GM19238 (cell line): ENCODE data around the gene DCP1A.
"Not testable (repeated sequence)": the region's sequence is repeated elsewhere in the genome, so short reads cannot be mapped to it uniquely, and the experiment has no call there.

ENCODE experiments used
- DNase-seq: peaks from one replicate; pipeline ENCODE4 v3.0.0; 2011; ENCODE audit warnings: low spot score; ENCODE audit not compliant: insufficient read length

Gene DCP1A

DNA sequence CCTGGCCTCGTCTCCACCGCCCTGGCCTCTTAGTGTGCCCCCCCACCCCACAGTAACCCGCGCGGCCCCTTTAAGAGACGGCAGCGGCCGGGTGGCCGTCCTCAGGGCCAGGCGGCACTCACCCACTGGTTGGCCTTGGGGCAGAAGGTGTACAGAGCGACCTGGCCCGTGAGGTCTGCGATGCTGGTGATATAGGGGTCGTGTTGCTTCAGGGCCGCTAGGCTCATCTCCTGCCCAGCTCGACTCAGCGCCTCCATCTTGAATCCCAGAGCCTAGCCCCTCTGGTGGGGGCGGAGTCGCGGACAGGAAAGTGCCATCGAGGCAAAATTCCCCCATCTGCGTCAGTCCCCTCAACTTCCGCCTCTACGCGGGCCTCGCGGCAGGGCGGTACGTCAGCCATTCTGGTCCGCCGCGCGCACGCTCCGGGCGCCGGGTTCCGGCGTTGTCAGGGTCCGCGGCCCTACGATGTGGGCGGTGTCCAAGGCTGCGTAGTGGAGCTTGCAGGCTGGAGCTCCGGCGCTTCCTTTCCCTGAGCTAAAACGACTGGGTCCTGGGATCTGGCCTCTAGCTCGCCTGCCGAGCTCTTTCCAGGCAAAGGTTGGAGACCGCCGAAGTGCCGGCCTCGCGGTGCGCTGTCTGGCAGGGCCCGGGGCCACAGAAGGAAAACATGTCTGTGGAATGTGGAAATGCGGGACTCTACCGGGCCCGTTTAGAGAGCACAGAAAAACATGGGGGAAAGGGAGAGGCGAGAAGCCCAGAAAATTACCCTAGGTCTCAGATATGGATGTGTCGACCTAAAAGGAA is at the start of gene DCP1A:
Gene DCP1A (minus strand): TSS at position 283 of the 804 bp plus-strand sequence. CDS start 26 bp downstream, at position 257.
- DNase-seq: peak; percentile 93

DNA sequence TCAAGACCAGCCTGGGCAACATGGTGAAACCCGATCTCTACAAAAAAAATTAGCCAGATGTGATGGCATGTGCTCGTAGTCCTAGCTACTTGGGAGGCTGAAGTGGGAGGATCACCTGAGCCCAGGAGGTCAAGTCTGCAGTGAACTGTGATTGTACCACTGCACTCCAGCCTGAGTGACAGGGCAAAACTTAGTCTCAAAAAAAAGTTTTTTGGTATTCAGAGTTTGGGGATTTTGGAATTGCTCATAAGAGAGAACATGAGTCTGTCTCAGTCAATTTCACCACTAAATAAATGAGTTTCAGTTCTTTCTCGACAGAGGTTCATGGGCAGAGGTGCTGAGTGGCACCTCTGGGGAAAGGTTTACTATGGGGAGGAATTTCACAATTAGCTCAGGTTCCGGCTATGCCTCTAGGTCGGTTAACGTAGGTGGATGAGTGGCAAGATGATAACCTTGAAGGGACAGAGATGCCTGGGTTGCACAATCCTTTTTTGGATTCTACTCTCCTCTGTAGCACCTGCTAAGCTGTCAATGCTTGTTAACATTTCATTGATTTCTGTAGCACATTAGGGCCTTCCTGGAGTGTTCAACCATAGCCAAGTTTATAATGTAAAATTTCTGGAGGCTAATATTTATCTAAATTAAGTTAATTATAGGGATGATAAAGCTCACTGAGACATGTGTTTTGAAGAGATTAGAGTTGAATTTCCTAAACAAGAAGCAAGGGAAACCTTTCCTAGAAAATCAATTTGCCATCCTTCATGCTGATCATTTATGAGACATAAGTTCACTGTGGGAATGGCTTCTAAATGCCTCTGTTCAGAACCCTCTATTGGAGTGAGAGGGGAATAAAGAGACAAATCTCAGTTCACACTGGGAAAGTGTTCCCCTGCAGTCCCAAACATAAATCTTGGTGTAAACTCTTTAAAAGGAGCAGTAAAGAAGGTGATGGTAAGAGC is 37.4 kb upstream of the DCP1A start:
- no peak for DNase-seq

DNA sequence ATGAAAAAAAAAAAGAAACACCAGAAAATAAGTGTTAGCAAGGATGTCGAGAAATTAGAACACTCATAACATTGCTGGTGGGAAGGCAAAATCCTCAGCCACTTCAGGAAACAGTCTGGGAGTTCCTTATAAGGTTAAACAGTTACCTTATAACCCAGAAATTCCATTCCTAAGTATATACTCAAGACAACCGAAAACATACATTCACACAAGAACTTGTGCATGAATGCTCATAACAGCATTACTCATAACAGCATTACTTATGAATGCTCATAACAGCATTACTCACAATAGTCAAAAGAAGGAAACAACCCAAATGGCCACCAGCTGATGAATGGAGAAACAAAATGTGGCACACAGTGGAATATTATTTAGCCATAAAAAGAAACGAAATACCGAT is 34.8 kb upstream of the DCP1A start:
- no peak for DNase-seq

DNA sequence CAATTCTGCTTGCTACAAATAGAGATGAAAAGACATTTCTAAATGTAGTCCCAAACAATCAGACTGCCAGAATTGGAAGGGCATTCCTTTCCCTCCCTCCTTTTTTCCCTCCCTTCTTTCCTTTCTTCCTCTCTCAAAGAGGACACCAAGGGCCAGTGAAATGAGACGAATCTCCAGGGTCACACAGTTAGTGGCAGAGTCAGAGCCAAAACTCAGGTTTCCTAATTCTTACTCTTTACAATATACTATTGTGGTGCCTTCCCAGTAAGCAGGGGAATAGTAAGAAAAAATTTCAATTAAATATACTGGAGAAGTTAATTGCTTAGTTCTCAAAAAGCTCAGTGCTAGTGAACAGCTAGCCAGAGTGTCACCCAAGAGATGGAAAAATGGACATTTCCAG is 33.0 kb upstream of the DCP1A start:
- DNase-seq: no peak

DNA sequence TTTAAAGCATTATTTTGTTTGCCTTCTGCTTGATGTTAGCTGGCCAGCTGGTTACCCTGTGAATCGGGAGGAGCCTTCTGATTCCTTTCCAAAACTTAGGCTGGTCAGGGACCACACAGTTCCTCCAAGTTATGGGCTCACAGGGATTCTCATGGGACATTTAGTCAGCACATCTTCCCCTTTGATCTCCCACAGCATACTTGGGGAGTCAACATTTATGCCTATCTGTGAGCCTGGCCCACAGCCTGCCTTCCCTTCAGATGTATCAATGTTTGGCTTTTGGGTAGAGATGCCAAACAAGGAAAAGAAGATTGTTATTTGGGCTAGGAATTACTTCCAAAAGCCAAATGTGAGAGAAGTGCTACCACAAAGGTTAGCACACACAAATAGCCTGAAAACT is 32.6 kb upstream of the DCP1A start:
- DNase-seq: no peak

DNA sequence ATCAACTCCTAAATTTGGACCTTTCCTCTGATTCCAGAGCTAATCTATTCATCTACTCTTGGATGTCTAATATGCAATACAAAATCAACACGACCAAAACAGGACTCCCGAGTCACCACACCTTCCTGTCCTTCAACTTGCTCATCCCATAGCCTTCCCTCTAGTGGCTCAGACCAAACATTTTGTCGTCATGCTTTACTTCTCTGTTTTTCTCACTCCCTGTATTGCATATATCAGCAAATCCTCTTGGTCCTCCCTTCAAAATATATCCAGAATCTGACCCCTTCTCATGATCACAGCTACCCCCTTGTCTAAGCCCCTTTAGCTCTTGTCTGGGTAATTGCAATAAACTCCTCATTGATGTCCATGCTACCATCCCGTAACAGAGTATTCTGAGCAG is 30.5 kb upstream of the DCP1A start:
- DNase-seq: no peak

DNA sequence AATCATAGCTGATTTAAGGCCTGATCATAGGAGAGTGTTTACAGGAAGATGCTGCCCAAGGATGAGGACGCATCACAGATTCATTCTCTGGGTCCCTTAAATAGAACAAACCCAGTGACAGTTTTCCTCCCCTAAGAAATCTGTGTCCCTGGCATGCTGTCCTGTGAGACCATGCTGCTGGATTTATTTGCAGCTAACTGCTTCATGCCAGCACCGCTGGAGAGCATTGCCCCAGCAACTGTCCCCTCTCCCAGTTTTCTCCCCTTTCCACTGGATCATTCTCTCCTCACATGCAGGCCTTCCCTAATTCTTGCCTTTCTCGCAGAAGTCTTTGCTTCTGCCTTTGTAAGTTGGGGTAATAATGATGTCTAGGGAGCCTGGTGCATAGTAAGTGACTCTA is 29.3 kb upstream of the DCP1A start:
- no peak for DNase-seq

DNA sequence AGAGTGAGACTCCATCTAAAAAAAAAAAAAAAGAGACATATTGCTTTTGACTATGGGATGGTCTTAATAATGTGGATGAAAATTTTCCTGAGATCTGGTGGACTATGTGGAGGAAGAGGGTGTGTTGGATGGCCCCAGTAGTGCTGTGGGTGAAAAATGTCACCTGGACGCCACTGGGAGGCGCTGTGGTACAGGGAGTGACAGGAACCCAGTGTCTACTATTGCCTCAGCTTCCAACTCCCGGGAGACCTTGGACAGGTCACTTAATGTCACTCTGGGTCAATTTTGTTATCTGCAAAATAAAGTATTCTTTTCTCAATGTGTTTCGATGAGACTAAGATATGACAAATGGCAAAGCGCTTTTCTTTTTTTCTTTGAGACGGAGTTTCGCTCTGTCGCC is 27.7 kb upstream of the DCP1A start:
- peak; percentile 34 for DNase-seq

DNA sequence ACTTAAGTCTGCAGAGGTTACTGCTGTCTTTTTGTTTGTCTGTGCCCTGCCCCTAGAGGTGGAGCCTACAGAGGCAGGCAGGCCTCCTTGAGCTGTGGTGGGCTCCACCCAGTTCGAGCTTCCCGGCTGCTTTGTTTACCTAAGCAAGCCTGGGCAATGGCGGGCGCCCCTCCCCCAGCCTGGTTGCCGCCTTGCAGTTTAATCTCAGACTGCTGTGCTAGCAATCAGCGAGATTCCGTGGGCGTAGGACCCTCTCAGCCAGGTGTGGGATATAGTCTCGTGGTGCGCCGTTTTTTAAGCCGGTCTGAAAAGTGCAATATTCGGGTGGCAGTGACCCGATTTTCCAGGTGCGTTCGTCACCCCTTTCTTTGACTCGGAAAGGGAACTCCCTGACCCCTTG is 23.4 kb upstream of the DCP1A start:
- DNase-seq: not testable (repeated sequence)

DNA sequence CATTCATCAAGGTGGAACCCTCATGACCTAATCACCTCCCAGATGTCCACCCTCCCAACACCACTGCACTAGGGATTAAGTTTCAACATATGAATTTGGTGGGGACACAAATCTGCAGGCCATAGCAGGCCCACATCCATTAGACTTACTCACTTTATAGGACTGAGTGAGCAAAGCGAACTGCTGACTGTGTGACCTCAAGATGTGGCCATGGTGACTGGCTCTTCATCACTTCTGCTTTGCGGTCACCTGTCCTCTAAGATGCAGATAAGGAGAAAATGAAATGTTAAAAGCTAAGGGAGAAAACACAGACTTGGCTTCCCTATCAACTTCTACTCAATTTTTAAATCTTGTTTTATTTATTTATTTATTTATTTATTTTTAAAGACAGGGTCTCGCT is 14.5 kb upstream of the DCP1A start:
- DNase-seq: no peak

DNA sequence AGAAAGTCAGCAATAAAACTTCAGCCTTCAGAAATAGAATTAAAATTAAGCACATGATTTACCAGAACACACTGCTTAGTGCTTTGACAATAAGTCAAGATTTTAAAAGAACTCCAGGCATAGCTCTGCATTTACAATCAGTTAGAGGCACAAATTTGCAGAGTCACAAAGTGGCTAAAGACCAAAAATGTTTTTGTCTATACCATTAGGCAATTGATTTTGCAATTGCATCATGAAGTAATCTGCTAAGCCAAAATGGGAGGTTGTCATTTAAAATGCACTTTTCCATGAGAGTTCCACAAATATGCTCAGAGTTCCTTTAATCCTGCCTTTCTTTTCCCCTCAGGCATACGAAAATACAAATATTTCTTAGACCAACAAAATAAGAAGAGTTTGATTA is 10.1 kb upstream of the DCP1A start:
- DNase-seq: no peak

DNA sequence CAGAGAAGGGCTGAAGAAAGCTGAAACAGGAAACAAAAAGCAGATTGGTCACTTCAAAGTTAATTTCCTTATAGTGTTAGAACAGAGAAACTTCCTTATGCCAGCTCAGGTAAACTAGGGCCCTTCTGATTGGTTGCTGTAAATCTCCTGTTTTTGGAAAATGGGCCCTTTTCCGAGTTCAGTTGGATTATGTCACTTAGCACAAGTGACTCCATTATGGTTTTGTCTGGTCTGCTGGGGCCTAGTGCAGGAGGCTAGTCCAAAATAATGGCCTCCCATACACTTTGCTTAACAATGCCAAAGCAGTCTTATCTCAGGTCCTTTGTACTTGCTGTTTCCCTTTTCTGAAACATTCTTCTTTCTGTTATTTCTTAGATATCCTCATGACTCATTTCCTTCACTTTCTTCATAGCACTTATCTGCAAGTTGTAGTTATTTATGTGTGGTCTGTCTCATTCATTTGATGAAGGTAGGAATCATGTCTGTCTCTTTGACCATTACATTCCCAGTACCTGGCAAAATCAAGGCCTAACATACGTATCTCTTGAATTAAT is 7.7 kb upstream of the DCP1A start:
- DNase-seq: no peak

DNA sequence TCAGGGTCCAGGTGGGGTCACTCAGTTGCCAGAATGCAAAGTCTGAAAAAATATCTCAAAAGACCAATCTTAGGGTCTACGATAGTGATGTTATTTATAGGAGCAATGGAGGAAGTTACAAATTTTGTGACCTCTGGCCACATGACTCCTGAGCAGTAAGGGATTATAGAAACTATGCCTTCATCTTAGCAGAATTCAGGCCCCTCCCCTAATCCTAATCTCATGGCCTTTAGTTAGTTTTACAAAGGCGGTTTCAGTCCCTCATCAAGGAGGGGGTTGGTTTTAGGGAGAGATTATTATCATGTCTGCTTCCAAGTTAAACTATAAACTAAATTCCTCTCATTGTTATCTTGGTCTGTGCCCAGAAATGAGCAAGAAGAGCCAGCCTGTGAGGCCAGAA is 5.9 kb upstream of the DCP1A start:
- DNase-seq: no peak

DNA sequence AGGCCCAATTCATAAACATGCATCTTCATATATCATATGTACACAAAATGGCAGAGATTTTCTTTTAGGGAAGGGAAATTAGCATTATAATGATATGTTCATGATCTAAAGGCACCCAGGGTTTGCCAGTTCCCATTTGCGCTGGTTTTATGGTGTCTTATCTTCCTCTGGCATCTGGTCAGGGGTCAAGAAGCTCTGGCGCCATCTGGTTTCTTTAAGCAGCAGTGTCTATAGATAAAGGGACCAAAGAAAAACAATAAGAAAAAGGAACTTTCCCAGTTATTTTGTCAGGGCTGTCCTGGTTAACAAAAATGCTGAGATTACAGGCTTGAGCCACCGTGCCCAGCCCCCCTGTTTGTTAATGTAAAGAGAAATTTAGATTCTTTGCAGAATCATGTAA is 3.3 kb upstream of the DCP1A start:
- DNase-seq: no peak

DNA sequence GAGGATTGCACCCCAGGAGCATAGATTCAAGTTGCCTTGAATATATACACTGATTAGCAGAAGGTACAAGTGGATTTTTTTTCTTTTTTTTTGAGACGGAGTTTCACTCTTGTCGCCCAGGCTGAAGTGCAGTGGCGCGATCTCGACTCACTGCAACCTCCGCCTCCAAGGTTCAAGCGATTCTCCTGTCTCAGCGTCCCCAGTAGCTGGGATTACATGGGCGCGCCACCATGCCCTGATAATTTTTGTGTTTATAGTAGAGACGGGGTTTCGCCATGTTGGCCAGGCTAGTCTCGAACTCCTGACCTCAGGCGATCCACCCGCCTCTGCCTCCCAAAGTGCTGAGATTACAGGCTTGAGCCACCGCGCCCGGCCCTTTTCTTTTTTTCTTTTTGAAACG is 775 bp upstream of the DCP1A start:
- not testable (repeated sequence) for DNase-seq

DNA sequence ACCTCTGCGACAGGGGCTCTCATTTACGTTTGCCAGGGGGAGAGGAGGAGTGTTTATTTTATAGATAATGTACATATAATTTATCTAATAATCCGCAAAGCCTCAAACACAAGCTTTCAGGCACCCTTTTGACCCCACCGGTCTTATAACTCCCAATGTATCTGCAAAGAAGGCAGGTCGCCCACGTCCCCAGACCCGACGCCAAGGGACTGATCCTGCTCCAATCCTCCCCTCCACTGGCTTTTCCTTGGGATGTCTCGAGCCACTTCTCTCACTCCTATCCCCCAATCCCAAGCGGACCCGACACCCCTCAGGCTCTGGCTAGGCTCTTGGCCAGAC is 452 bp downstream of the DCP1A start:
- DNase-seq: no peak

DNA sequence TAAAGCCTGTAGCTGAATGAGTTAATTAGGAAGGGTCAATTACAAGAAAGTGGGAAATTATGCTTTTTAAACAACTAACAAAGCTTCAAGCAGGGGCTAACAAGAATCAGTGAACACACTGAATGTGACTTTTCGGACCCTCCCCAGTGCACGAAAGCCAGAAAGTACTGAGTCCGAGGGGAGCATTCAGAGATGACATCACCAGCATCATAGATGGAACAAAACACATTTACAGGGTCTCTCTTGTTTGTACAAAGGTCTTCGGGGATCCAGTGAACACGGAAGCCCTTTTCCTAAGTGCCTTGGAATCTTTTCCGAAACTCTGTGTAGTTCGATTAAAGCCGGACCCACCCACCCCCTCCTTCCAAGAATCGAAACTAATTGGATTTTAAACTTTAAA is 829 bp downstream of the DCP1A start:
- no peak for DNase-seq

DNA sequence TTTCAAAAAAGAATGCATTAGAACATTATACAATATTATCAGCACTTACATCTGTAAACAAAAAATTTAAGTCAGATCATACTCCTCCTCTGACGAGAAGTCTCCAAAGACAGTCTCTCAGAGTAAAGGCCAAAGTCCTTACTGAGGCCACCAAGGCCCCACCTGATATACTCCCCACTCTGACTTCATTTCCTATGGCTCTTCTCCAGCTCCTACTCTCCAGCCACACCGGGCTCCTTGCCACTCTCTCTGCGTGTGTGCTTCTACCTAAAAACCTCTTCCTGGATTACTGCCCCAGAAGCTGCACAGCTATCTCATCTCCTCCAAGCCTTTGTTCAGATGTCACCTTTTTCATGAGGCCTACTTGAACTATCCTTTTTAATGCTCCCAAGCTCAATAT is 5.0 kb downstream of the DCP1A start:
- no peak for DNase-seq

DNA sequence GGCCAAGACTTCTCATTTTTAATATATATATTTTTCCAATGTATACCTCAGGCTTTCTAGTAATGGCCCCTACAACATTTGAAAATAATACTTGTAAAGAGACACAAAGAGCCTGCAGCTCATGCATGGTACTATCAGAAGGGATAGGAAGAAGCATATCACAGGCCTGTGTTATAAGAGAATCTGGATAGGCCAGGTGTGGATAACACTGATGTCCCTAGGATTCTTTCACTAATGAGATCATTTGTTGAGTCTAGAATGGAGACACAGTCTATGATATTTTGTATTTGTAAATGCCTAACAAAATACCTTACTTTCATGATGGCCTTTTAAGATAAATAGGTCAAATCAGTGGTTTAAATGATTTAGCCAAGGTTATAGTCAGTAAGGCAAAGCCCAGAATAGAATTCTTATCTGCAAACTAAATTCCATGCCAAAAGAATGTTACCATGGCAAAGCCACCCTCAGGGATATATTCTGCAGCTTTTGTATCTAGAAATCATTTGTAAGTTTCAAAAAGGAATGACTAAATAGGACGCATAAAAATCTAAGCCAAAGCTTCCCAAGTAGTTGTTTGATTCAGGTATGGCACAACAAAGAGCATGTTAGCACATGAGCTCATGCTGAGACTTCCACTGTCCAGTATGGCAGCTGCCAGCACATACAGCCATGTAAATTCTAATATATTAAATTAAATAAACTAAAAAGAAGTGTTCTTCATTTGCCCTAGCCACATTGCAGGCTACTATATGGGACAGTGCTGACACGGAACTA is 10.0 kb downstream of the DCP1A start:
- no peak for DNase-seq

DNA sequence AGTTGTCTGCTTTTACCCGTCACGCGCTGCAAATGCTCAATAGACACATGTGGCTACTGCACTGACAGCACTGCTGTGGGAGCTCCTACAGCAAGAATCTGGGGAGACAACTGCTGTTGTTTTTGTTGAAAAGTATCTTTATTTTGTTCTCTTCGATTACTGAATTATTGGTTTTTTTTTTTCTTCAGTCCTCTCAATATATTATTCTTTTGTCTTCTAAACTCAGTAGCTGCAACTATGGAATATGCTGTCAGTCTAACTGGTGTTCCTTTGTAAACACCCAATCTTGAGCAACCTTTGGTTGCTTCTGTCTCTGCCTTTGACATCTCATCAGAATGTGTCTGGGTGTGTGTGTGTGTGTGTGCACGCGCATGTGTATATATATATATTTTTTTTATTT is 12.6 kb downstream of the DCP1A start:
- no peak for DNase-seq

DNA sequence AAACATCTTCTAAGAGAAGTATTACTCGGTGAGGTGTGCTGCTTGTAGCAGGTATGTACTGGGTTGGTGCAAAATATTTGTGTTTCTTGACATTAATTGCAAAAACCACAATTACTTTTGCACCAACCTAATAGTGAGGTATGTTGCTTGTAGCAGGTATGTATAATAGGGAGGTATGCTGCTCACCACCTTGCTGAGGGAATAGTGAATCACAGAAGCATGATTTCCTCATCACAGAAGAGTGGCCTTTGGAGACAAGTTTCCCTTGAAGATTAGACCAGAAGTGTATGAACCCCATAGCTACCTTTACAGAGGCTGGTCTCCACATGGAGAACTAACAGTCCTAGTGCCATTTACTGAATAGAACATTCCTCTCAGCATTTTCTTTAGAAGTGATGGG is 15.5 kb downstream of the DCP1A start:
- DNase-seq: no peak

DNA sequence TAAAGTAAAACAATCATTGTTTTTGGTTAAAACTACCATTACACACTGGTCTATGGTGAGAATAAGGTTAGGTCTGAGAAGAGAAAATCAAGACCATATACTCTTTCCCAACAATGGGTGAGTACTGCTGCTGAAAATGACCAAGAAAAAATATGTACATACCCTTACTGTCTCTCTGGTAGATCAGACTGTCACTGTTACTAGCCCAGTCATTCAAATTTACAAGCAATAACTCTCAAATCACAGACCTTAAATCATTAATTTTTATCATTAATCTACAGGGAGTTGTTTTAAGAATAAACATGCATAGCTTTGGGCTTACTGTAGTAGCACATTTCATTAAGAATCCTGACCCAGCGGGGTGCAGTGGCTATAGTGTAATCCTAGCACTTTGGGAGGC is 17.4 kb downstream of the DCP1A start:
- DNase-seq: no peak
